HCT116 (cell line): ENCODE results near the gene ZDBF2. TPM values are rescaled to one million over a fixed set of nuclear protein-coding genes. Genes with fewer than 3 reads are reported as not detected.
A peak's percentile ranks its signal among the peaks of the same experiment; 100 is the strongest.

ENCODE experiments used
- ATAC-seq: fragments of 200-7000 bp; cut with Tn5 transposase; 2 replicates; pipeline ENCODE4 v1.9.1; 2020; ENCODE audit warnings: mild to moderate bottlenecking, moderate library complexity
- BruUV-seq: library from RNA; stranded (reverse); fragments of 400-500 nt; replicated peaks from 2 replicates; lab custom pipeline; 2021; lab: Mats Ljungman, UMichigan
- CTCF ChIA-PET: fragments of 300-600 bp; sonication (Branson Sonifier 250); formaldehyde crosslinking; loops from one replicate; lab custom pipeline; 2021; ENCODE audit warnings: antibody characterized with exemption; lab: Charles Lee
- POLR2A ChIA-PET: fragments of 300-600, 350-600 bp; sonication (Branson Sonifier 250); formaldehyde crosslinking; loops from one replicate; lab custom pipeline; 2021; ENCODE audit warnings: antibody characterized with exemption; lab: Charles Lee
- RAD21 ChIA-PET, 2 experiments: fragments of 300-600 bp; sonication (Branson Sonifier 250); formaldehyde crosslinking; loops; one replicate each; lab custom pipeline; 2023; ENCODE audit warnings: low total read pairs in 2 of 2; ENCODE audit not compliant: uncharacterized antibody in 2 of 2, unreplicated experiment in 2 of 2, low non-redundant PET in 1 of 2; lab: Charles Lee
- DNase-seq: peaks from one replicate; pipeline ENCODE4 v3.0.0-alpha.2; 2010; ENCODE audit warnings: low read depth, low spot score
- H2AFZ ChIP-seq: fragments of 200-600 bp; shearing (Covaris generic), sonication (generic); 2 replicates; pipeline ENCODE4 v1.6.1; 2017; ENCODE audit warnings: low read depth, mixed run types, mixed read lengths, antibody characterized with exemption, low read length; ENCODE audit not compliant: poor library complexity, severe bottlenecking
- H3K27ac ChIP-seq: 2 replicates; pipeline ENCODE4 v1.5.1; 2012; ENCODE audit warnings: low read depth, low read length
- H3K27me3 ChIP-seq: fragments of 200-600 bp; sonication (generic); 2 replicates; pipeline ENCODE4 v1.6.1; 2016; ENCODE audit warnings: mixed run types, low read length, mixed read lengths; ENCODE audit not compliant: insufficient read depth
- H3K36me3 ChIP-seq, 2 experiments: fragments of 200-500 bp in 1 of 2; fragments of 200-600 bp in 1 of 2; sonication (Bioruptor generic) in 1 of 2; sonication (generic) in 1 of 2; 2 replicates each; pipeline versions ENCODE4 v1.5.1 to v1.6.1; 2014 to 2016; ENCODE audit warnings: low read length in 2 of 2, inconsistent platforms in 1 of 2, mixed read lengths in 1 of 2, mixed run types in 1 of 2; ENCODE audit not compliant: insufficient read depth in 2 of 2, control insufficient read depth in 1 of 2
- H3K4me1 ChIP-seq, 2 experiments: fragments of 200-600 bp in 1 of 2; sonication (generic) in 1 of 2; 2 replicates each; pipeline versions ENCODE4 v1.5.1 to v1.6.1; 2012 to 2017; ENCODE audit warnings: low read length in 2 of 2, inconsistent platforms in 1 of 2, mild to moderate bottlenecking in 1 of 2, mixed read lengths in 1 of 2, mixed run types in 1 of 2, moderate library complexity in 1 of 2; ENCODE audit not compliant: insufficient read depth in 2 of 2, control insufficient read depth in 1 of 2
- H3K4me2 ChIP-seq: fragments of 200-600 bp; sonication (generic); 2 replicates; pipeline ENCODE4 v1.6.1; 2017; ENCODE audit warnings: mixed run types, low read length, mixed read lengths
- H3K4me3 ChIP-seq, 2 experiments: fragments of 200-600 bp in 1 of 2; sonication (generic) in 1 of 2; replicated peaks in 1 of 2; 2 replicates each; pipeline ENCODE4 v1.5.1; 2011 to 2016; ENCODE audit warnings: low read length in 2 of 2, control low read depth in 1 of 2, low read depth in 1 of 2, mild to moderate bottlenecking in 1 of 2, mixed read lengths in 1 of 2, mixed run types in 1 of 2
- H3K79me2 ChIP-seq: fragments of 200-600 bp; sonication (generic); 2 replicates; pipeline ENCODE4 v1.6.1; 2017; ENCODE audit warnings: mild to moderate bottlenecking, mixed run types, low read length, moderate library complexity, mixed read lengths; ENCODE audit not compliant: insufficient read depth
- H3K9ac ChIP-seq: fragments of 200-600 bp; sonication (generic); 2 replicates; pipeline ENCODE4 v1.6.1; 2016; ENCODE audit warnings: low read length, mixed read lengths
- H3K9me2 ChIP-seq: fragments of 200-600 bp; sonication (generic), shearing (Covaris generic); 2 replicates; pipeline ENCODE4 v1.6.1; 2017; ENCODE audit warnings: mixed run types, mild to moderate bottlenecking, moderate library complexity; ENCODE audit not compliant: insufficient read depth
- H3K9me3 ChIP-seq, 2 experiments: fragments of 200-500 bp in 1 of 2; fragments of 200-600 bp in 1 of 2; sonication (Bioruptor generic) in 1 of 2; sonication (generic) in 1 of 2; 2 replicates each; pipeline ENCODE4 v1.6.1; 2014 to 2017; ENCODE audit warnings: low read length in 2 of 2, mixed read lengths in 2 of 2, inconsistent platforms in 1 of 2, low read depth in 1 of 2, mild to moderate bottlenecking in 1 of 2, mixed run types in 1 of 2, moderate library complexity in 1 of 2; ENCODE audit not compliant: control insufficient read depth in 1 of 2, insufficient read depth in 1 of 2
- H4K20me1 ChIP-seq: fragments of 200-600 bp; sonication (generic), shearing (Covaris generic); 2 replicates; pipeline ENCODE4 v1.6.1; 2017; ENCODE audit warnings: mixed run types, mild to moderate bottlenecking, moderate library complexity; ENCODE audit not compliant: insufficient read depth
- CBX3 ChIP-seq: IDR thresholded peaks from 2 replicates; pipeline ENCODE4 v1.6.1; 2012; ENCODE audit warnings: low read depth
- CEBPB ChIP-seq: IDR thresholded peaks from 2 replicates; pipeline ENCODE4 v1.6.1; 2012; ENCODE audit warnings: low read depth
- CTCF ChIP-seq, 3 experiments: fragments of 200-600 bp in 1 of 3; sonication (generic) in 1 of 3; IDR thresholded peaks in 2 of 3; conservative IDR thresholded peaks in 1 of 3; 2 replicates each; pipeline ENCODE4 v1.5.1; 2012 to 2017; ENCODE audit warnings: low read depth in 2 of 3, low read length in 2 of 3, antibody characterized with exemption in 1 of 3, borderline replicate concordance in 1 of 3, control low read depth in 1 of 3, mild to moderate bottlenecking in 1 of 3, mixed read lengths in 1 of 3, mixed run types in 1 of 3, moderate library complexity in 1 of 3; ENCODE audit not compliant: insufficient read depth in 1 of 3
- EGR1 ChIP-seq: IDR thresholded peaks from 2 replicates; pipeline ENCODE4 v1.6.1; 2012; ENCODE audit warnings: low read depth
- FOSL1 ChIP-seq: IDR thresholded peaks from 2 replicates; pipeline ENCODE4 v1.6.1; 2012; ENCODE audit warnings: low read depth
- SP1 ChIP-seq: IDR thresholded peaks from 2 replicates; pipeline ENCODE4 v1.6.1; 2012; ENCODE audit warnings: low read depth
- SRF ChIP-seq: IDR thresholded peaks from 2 replicates; pipeline ENCODE4 v1.6.1; 2012; ENCODE audit warnings: low read depth
- TCF7L2 ChIP-seq: IDR thresholded peaks from 2 replicates; pipeline ENCODE4 v1.7.0; 2011; ENCODE audit warnings: borderline replicate concordance, inconsistent platforms; ENCODE audit not compliant: insufficient read depth, insufficient read length; ENCODE audit errors: extremely low read depth
- ZNF274 ChIP-seq: fragments of 200-500 bp; sonication (Bioruptor generic); IDR thresholded peaks from 2 replicates; pipeline ENCODE4 v1.6.1; 2014; ENCODE audit warnings: mild to moderate bottlenecking, low read depth, low read length, inconsistent platforms
- intact Hi-C: fragments of 100-400 bp; cut with micrococcal nuclease; formaldehyde crosslinking; loops from 2 replicates; pipeline ENCODE4 v1.10.0; 2022
- total RNA-seq: library from RNA; stranded (reverse); gene quantifications from one replicate; pipeline ENCODE4 v1.2.1, GENCODE V29; 2021; ENCODE audit not compliant: unreplicated experiment
- TF ChIP-seq, protein P1 (sequence below): IDR thresholded peaks from 2 replicates; pipeline ENCODE4 v1.6.1; 2012; ENCODE audit warnings: low read depth

The ZDBF2 gene
- total RNA-seq, 1 experiment from 2014 or later: 9.2 TPM

- H3K4me1 ChIP-seq: no peaks in the 10 kb centered on the region
- no peak overlapping the region for H2AFZ ChIP-seq
- H3K9me2 ChIP-seq: no peaks in the 10 kb centered on the region
- H3K9me3 ChIP-seq: peaks cover 0 to 3% of the 10 kb centered on the region in 2 experiments; a peak in 1 of 4 replicates
- H3K4me2 ChIP-seq: no peak overlapping the region
- DNase-seq (no peak), ATAC-seq (no peak)
- no TSS peak for BruUV-seq
- ChIA-PET POLR2A (no interaction called here), CTCF (no interaction called here), RAD21 (no interaction called here)
- H4K20me1 ChIP-seq: no peaks in the 10 kb centered on the region
- no peak overlapping the region for H3K4me3 ChIP-seq
- H3K36me3 ChIP-seq: no peaks in the 10 kb centered on the region
- no peaks in the 10 kb centered on the region for H3K27me3 ChIP-seq
- intact Hi-C loops: no loop called here
- H3K27ac ChIP-seq: no peak overlapping the region
- no peaks in the 10 kb centered on the region for H3K79me2 ChIP-seq
- TF ChIP-seq TCF7L2: no peak
- TF ChIP-seq FOSL1: no peak
- no peak for TF ChIP-seq EGR1
- no peak for TF ChIP-seq SRF
- TF ChIP-seq CEBPB: no peak
- TF ChIP-seq CBX3: no peak
- no peak for TF ChIP-seq SP1
- no peak overlapping the region for H3K9ac ChIP-seq
These were observed 78.1 kb downstream of the ZDBF2 start for GRCh38 chr2:206352571-206352970.

DNA sequence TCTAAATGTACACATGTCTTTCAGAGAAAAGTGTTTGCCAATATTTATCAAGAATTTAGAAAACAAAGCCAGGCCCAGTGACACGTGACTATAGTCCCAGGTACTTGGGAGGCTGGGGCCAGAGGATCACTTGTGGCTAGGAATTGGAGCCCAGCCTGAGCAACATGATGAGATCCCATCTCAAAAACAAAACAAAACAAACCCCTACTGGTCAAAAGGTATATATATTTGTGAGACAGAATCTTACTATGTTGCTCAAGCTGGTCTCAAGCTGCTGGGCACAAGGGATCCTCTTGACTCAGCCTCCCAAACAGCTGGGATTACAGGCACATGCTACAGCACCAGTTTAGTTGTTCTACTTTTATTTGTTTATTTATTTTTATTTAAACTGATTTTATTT is 79.2 kb downstream of the ZDBF2 start:
- BruUV-seq: no TSS peak
- Histone ChIP-seq H3K9me2 (no peaks in the 10 kb centered on the region), H3K9me3 (peaks cover 0 to 3% of the 10 kb centered on the region in 2 experiments; a peak in 1 of 4 replicates), H3K27me3 (no peaks in the 10 kb centered on the region), H3K4me2 (no peak overlapping the region), H3K79me2 (no peaks in the 10 kb centered on the region), H3K36me3 (no peaks in the 10 kb centered on the region), H4K20me1 (no peaks in the 10 kb centered on the region), H3K9ac (no peak overlapping the region), H2AFZ (no peak overlapping the region), H3K4me1 (no peaks in the 10 kb centered on the region), H3K27ac (no peak overlapping the region), H3K4me3 (no peak overlapping the region)
- TF ChIP-seq, protein P1, sequence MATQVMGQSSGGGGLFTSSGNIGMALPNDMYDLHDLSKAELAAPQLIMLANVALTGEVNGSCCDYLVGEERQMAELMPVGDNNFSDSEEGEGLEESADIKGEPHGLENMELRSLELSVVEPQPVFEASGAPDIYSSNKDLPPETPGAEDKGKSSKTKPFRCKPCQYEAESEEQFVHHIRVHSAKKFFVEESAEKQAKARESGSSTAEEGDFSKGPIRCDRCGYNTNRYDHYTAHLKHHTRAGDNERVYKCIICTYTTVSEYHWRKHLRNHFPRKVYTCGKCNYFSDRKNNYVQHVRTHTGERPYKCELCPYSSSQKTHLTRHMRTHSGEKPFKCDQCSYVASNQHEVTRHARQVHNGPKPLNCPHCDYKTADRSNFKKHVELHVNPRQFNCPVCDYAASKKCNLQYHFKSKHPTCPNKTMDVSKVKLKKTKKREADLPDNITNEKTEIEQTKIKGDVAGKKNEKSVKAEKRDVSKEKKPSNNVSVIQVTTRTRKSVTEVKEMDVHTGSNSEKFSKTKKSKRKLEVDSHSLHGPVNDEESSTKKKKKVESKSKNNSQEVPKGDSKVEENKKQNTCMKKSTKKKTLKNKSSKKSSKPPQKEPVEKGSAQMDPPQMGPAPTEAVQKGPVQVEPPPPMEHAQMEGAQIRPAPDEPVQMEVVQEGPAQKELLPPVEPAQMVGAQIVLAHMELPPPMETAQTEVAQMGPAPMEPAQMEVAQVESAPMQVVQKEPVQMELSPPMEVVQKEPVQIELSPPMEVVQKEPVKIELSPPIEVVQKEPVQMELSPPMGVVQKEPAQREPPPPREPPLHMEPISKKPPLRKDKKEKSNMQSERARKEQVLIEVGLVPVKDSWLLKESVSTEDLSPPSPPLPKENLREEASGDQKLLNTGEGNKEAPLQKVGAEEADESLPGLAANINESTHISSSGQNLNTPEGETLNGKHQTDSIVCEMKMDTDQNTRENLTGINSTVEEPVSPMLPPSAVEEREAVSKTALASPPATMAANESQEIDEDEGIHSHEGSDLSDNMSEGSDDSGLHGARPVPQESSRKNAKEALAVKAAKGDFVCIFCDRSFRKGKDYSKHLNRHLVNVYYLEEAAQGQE: no peak
- peak in 2 of 3 experiments; percentile 21 to 24; a peak in 3 of 6 replicates for TF ChIP-seq CTCF (IDR thresholded peaks at IDR 0.05 in 2 of 3, conservative IDR thresholded peaks at IDR 0.05 in 1 of 3; ENCODE audit: borderline replicate concordance in 1 of 3, insufficient read depth in 1 of 3, low read depth in 2 of 3, low read length in 2 of 3)
- no peak for TF ChIP-seq ZNF274
- no peak for TF ChIP-seq CBX3
- POLR2A ChIA-PET: no interaction called here
- DNase-seq (peak; percentile 8), ATAC-seq (peak; percentile 88)
- CTCF ChIA-PET: no interaction called here
- RAD21 ChIA-PET: interaction anchor here in 1 of 2 experiments (0.6 kb wide), 1 partner anchor 21 kb away, joined by 3 read pairs; no protein-coding TSS in a partner anchor
- intact Hi-C loops: no loop called here
